Measurements from ENCODE around the gene PGP. TPM values are rescaled to one million over a fixed set of nuclear protein-coding genes. Genes with fewer than 3 reads are reported as not detected.

The PGP gene
- total RNA-seq, 1 donor from 2014 or later: 31.5 TPM

DNA sequence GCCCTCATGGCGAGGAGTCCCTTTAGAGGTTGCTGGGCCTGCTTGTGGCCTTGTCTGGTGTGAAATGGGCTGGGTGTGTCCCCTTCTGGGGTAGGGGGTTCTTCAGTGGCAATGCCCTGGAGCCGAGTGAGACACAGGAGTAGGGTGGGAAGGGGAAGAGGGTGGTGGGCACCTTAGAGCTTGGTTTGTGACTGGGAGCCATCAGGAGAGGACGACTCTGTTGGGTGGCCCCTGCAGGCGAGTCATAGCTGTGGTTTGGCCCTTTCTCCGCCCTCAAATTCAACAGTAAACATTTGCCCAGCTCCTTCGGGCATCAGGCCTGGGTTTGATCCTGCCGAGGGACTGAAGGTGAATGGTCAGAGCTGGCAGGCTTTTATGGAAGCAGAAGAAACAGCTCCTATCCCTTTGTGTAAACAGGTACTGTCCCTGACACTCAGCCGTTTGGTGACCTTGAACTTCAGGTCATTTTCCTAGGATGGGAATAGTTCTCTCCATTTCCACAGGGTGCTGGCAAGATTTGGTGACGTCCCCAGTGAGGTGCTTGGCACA, 11.7 kb upstream of the PGP start:
- Mint-ChIP-seq H3K27me3 (ENCODE audit: unreplicated experiment) (peaks cover 6% of the 10 kb centered on the region), H3K27ac (ENCODE audit: unreplicated experiment) (no peak overlapping the region), H3K36me3 (ENCODE audit: low read depth, unreplicated experiment) (no peaks in the 10 kb centered on the region), H3K9me3 (ENCODE audit: unreplicated experiment) (no peaks in the 10 kb centered on the region), H3K4me1 (ENCODE audit: unreplicated experiment) (no peaks in the 10 kb centered on the region), H3K4me3 (ENCODE audit: unreplicated experiment) (peak overlapping the region; percentile 25)
- no peak for DNase-seq (ENCODE audit: low spot score)
- TF ChIP-seq, protein P1, sequence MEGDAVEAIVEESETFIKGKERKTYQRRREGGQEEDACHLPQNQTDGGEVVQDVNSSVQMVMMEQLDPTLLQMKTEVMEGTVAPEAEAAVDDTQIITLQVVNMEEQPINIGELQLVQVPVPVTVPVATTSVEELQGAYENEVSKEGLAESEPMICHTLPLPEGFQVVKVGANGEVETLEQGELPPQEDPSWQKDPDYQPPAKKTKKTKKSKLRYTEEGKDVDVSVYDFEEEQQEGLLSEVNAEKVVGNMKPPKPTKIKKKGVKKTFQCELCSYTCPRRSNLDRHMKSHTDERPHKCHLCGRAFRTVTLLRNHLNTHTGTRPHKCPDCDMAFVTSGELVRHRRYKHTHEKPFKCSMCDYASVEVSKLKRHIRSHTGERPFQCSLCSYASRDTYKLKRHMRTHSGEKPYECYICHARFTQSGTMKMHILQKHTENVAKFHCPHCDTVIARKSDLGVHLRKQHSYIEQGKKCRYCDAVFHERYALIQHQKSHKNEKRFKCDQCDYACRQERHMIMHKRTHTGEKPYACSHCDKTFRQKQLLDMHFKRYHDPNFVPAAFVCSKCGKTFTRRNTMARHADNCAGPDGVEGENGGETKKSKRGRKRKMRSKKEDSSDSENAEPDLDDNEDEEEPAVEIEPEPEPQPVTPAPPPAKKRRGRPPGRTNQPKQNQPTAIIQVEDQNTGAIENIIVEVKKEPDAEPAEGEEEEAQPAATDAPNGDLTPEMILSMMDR (IDR thresholded peaks at IDR 0.05; ENCODE audit: unreplicated experiment): no peak

DNA sequence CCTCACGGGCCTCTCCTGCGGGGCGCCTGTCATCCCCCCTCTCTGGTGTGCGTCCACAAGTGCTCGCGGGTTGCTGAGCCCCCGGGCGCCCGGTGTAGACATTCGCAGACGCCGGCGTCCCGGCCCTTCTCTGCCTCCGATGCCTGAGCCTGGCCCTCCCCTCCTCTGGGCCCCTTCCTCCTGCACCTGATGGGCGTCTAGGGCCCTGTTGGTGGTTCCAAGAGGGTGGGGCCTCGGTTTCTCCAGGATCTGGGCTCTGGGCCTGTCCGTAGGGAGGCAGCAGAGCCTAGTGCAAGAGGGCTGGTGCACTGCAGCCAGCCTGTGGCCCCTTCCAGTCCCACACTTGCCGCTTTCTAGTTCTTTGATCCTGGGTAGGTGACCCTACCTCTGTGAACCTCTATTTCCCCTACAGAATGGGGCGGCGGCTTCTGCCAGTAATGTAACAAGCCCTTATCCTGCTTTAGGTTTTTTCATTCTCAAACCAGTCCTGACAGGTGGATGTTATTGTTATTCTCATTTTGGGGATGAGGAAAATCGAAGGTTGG, 9.4 kb upstream of the PGP start:
- peak overlapping the region; percentile 88 for H3K4me3 Mint-ChIP-seq (ENCODE audit: unreplicated experiment)
- peaks cover 6% of the 10 kb centered on the region for H3K27me3 Mint-ChIP-seq (ENCODE audit: unreplicated experiment)
- no peak overlapping the region for H3K27ac Mint-ChIP-seq (ENCODE audit: unreplicated experiment)
- H3K36me3 Mint-ChIP-seq (ENCODE audit: low read depth, unreplicated experiment): no peaks in the 10 kb centered on the region
- H3K9me3 Mint-ChIP-seq (ENCODE audit: unreplicated experiment): no peaks in the 10 kb centered on the region
- DNase-seq (ENCODE audit: low spot score): peak; percentile 35
- no peaks in the 10 kb centered on the region for H3K4me1 Mint-ChIP-seq (ENCODE audit: unreplicated experiment)
- TF ChIP-seq, protein P1 (IDR thresholded peaks at IDR 0.05; ENCODE audit: unreplicated experiment): no peak

DNA sequence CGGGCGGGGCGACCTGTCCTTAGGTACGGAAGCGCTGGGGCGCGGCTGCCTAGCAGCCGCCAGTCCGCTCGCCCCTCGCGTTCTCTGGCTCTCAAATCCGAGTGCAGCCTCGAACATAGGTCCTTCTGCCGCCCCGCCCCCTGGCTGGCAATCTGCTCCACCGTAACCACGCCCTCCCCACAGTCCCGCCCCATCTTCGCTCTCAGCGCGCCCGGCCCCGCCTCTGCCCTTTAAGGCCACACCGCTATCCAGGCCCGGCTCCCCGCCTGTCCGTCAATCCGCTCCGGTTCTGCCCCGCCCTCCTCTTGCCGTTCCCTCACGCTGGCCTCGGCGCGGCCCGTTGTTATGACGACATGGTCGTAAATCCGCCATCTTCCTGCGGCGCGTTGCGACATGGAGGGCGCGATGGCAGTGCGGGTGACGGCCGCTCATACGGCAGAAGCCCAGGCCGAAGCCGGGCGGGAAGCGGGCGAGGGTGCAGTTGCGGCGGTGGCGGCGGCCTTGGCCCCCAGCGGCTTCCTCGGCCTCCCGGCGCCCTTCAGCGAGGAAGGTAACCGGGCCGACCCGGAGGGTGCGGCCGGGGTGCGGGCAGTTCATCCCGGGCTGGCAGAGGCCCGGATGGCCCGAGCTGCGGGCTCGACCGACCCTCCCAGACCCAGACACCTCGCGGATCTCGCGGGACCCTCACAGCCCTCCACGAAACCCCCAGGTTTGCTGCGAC, 8.7 kb upstream of the PGP start, which contains the start of gene E4F1:
TSS of gene E4F1 (plus strand) at position 371 of the 721 bp plus-strand sequence. CDS start at position 394, 23 bp downstream.
- Mint-ChIP-seq H3K9me3 (ENCODE audit: unreplicated experiment) (no peaks in the 10 kb centered on the region), H3K27me3 (ENCODE audit: unreplicated experiment) (peaks cover 6% of the 10 kb centered on the region)

DNA sequence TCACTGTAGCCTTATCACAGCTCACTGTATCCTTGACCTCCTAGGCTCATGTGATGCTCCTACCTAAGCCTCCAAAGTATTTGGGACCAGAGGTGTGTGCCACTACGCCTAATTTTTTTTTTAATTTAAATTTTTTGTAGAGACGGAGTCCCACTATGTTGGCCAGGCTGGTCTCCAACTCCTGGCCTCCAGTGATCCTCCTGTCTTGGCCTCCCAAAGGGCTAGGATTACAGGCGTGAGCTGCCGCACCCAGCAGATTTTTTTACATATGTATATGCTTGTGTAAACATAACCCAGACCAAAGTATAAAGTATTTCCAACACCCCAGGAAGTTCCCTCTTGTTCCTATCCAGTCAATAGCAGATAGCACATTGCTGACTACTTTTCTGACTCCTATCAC, 1.7 kb upstream of the PGP start:
- H3K27me3 Mint-ChIP-seq (ENCODE audit: unreplicated experiment): peaks cover 10% of the 10 kb centered on the region
- peaks cover 25% of the 10 kb centered on the region for H3K4me1 Mint-ChIP-seq (ENCODE audit: unreplicated experiment)
- H3K27ac Mint-ChIP-seq (ENCODE audit: unreplicated experiment): peak overlapping the region; percentile 36
- DNase-seq (ENCODE audit: low spot score): no peak
- TF ChIP-seq, protein P1 (IDR thresholded peaks at IDR 0.05; ENCODE audit: unreplicated experiment): no peak
- H3K36me3 Mint-ChIP-seq (ENCODE audit: low read depth, unreplicated experiment): no peaks in the 10 kb centered on the region
- peak overlapping the region; percentile 42 for H3K4me3 Mint-ChIP-seq (ENCODE audit: unreplicated experiment)
- no peaks in the 10 kb centered on the region for H3K9me3 Mint-ChIP-seq (ENCODE audit: unreplicated experiment)

More for the DNA sequence above, 8.7 kb upstream of the PGP start, which contains the start of gene E4F1:
- Mint-ChIP-seq H3K4me1 (ENCODE audit: unreplicated experiment) (no peaks in the 10 kb centered on the region), H3K27ac (ENCODE audit: unreplicated experiment) (no peak within 1 kb of the TSS), H3K36me3 (ENCODE audit: low read depth, unreplicated experiment) (no peaks in the 10 kb centered on the region), H3K4me3 (ENCODE audit: unreplicated experiment) (peak within 1 kb of the TSS; percentile 88)
- peak; percentile 99 for DNase-seq (ENCODE audit: low spot score)
- TF ChIP-seq, protein P1 (IDR thresholded peaks at IDR 0.05; ENCODE audit: unreplicated experiment): no peak

Data from endothelial cell (in vitro differentiated cells).